HCT116 (cell line): ENCODE data around the gene MSI2.

Source experiments
- POLR2A ChIP-seq: IDR thresholded peaks from 2 replicates; pipeline ENCODE4 v1.7.0; 2011; ENCODE audit warnings: borderline replicate concordance; ENCODE audit not compliant: insufficient read depth, insufficient read length; ENCODE audit errors: extremely low read depth
- TF ChIP-seq, protein P1 (sequence below), 3 experiments: fragments of 200-600 bp in 1 of 3; sonication (generic) in 1 of 3; IDR thresholded peaks in 2 of 3; conservative IDR thresholded peaks in 1 of 3; 2 replicates each; pipeline ENCODE4 v1.5.1; 2012 to 2017; ENCODE audit warnings: low read depth in 2 of 3, low read length in 2 of 3, antibody characterized with exemption in 1 of 3, borderline replicate concordance in 1 of 3, control low read depth in 1 of 3, mild to moderate bottlenecking in 1 of 3, mixed read lengths in 1 of 3, mixed run types in 1 of 3, moderate library complexity in 1 of 3; ENCODE audit not compliant: insufficient read depth in 1 of 3

DNA sequence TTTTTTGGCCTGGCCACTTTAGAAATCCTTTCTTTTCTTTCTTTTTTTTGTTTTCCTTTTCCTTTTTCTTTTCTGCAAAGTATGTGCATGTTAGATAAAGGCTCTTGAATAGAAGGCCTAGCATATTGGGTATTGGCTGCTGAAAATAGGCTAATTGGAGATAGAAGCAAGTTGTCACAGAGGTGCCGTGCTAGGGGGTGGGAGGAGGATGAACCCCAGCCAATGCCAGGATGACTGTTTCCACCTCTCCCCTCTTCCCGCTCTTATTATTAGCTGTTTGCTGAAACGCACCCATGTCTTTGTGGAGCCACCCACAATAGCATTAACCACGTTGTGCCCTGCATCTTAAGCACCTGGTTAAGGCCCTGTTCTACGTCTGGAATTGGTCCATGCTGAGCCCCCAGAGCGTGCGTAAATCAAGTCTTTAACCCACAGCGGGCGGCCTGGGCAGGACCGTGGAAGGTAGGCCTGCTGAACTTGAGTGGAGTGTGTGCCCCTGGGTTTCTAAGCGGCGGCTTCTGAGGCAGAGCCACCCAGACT lies 123.6 kb downstream of the MSI2 start:
- TF ChIP-seq POLR2A, result no peak
- TF ChIP-seq, protein P1, sequence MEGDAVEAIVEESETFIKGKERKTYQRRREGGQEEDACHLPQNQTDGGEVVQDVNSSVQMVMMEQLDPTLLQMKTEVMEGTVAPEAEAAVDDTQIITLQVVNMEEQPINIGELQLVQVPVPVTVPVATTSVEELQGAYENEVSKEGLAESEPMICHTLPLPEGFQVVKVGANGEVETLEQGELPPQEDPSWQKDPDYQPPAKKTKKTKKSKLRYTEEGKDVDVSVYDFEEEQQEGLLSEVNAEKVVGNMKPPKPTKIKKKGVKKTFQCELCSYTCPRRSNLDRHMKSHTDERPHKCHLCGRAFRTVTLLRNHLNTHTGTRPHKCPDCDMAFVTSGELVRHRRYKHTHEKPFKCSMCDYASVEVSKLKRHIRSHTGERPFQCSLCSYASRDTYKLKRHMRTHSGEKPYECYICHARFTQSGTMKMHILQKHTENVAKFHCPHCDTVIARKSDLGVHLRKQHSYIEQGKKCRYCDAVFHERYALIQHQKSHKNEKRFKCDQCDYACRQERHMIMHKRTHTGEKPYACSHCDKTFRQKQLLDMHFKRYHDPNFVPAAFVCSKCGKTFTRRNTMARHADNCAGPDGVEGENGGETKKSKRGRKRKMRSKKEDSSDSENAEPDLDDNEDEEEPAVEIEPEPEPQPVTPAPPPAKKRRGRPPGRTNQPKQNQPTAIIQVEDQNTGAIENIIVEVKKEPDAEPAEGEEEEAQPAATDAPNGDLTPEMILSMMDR (IDR thresholded peaks at IDR 0.05 in 2 of 3, conservative IDR thresholded peaks at IDR 0.05 in 1 of 3; ENCODE audit: borderline replicate concordance in 1 of 3, insufficient read depth in 1 of 3, low read depth in 2 of 3, low read length in 2 of 3), result no peak
